Measurements from ENCODE around the gene GLT6D1.
"Not testable (repeated sequence)": the region's sequence is repeated elsewhere in the genome, so short reads cannot be mapped to it uniquely, and the experiment has no call there.

The GLT6D1 gene

DNA sequence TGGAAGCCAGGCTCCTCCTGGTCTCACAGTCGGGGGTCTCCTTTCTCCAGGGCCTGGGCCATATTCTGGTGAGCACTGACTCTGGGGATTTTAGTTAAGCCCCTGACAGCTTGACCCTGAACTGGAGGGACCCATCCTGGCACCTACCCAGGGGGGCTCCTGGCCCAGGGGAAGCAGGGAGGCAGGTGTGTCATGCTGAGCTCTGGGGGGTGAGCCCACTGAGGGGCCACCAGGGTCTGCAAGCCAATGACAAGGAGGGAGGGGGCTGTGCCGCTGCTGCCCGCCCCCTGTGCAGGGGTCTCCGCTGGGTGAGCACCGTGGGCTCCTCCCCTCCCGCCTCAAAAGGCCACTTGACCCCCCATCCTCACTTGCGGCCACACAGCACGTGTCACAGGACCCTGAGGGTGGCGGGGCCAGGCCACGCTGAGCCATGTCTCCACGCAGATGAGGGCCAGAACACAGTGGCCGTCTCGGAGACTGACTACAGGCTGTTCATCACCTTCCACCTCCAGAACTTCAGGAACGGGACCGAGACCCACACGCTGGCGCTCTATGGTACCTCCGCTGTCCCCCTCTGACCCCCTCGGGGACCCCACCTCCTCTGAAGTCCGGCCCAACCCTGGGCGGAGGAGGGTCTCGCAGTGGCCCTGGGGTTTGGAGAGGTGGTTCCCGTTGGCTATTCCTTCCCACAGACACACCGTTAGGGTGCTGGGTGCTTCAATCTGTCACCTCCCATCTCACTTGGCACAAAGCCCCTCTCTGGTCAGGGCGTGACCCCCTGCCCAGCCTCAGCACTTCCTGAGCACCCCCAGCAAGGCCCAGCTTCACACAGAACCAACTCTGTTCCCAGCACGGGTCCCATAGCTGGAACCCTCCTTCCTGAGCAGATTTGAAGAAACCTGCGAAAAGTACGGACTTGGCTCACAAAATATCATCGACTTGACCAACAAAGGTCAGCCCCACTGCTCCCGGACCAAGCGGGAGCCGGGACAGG, 25.8 kb upstream of the GLT6D1 start:
- no peak for DNase-seq (ENCODE audit: low read depth in 2 of 2)

DNA sequence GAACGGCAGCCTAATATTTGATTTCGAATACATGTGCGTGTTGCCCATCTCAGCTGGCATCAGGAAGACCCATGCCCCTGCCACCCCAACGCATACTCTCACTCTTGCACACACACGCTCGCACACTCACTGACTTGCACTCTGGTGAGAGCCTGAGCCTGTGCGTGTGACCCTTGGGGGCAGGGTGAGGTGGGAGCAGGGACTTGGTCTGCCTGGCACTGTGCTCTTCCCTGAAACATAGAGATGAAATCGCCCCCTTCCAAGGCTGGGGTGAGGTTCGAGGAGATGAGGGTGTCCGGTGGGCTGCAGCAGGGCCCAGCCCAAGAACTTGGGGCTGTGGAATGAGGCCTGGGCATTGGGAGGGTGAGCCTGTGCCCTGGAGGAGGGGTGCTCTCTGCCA, 24.9 kb upstream of the GLT6D1 start:
- no peak for DNase-seq (ENCODE audit: low read depth in 2 of 2)

- DNase-seq (ENCODE audit: low read depth in 2 of 2): no peak
These were observed 24.5 kb upstream of the GLT6D1 start for GRCh38 chr9:135663857-135664256.

GRCh38 chr9:135663451-135663770, 24.1 kb upstream of the GLT6D1 start:
- DNase-seq (ENCODE audit: low read depth in 2 of 2): no peak

DNA sequence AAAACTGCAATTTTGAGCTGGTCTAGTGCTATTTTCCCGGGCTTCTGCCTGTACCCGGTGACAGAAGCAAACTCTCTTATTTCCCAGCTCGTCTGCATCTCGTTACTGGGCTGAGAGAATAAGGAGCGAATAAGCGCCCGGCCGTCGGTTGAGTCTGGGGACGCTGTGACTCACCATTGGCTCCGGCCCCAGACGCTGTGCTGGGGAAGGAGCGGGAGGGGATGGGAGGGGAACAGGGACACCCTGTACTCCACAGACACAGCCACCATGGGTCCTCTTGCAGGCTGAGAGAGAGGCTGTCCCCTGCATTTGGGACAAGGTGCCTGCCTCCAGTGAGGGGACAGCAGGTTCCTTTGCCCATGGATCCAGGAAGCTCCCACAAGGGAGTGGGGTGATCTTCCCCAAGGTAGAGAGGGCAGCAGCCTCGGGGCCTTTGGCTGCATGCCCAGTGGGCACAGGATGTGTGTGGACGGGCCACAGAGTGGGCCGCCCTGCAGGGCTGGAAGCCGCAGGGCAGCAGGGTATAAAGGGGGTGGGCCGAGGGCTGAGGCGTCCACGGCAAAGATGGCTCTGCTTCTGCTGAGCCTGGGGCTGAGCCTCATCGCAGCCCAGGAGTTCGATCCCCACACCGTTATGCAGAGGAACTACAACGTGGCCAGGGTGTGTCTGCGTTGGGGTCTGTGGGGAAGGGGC, 23.6 kb upstream of the GLT6D1 start, which contains the start of gene LCN9:
LCN9 (plus strand) TSS at position 552 of the 693 bp plus-strand sequence; CDS start at position 565, 13 bp downstream.
- DNase-seq (ENCODE audit: low read depth in 2 of 2): no peak

DNA sequence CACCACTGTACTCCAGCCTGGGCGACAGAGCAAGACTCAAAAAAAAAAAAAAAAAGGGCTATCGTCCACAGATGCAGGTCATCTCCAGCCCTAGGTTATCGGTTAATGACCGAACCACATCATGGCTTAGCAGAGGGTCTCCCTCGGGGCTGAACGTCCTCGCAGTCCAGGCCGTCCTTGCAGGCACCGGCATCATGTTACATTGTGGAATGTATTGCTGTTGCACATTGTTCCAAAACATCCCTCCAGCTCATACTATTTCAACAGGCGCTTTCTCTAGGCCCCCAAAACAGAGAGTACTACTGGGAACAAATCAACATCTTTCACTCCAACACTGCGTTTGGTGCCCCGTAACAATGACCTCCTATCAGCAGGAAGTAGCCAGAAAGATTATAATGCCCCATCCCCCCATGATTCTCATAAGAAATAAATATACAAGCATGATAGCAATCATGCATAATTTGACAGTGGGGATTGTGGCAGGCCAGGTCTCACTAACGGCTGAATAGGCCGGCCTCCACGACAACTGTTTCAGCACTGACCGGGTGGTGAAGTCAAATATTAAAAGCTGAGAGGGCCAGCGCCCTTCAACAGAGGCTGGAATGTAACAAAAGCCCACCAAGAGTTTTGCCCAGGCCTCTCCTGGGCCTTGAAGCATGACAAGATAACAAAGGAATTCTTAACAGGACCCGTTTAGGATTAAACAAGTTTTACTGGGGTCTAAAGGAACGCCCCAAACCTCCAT, 22.6 kb upstream of the GLT6D1 start:
- no peak for DNase-seq (ENCODE audit: low read depth in 2 of 2)

DNA sequence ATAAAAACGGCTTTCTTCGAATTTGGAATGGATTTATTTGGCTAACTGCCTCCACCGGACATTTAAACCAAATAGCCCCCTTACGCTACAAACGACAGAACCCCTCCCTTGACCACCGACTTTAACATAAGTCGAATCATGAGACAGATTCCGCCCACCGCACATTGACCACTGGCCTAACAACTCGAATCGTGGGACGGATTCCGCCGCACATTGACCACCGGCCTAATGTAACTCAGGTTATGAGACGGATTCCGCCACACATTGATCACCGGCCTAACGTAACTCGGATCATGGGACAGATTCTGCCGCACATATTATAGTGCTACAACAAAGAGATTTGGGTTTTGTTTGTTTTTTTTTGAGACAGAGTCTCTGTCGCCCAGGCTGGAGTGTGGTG, 21.1 kb upstream of the GLT6D1 start:
- no peak for DNase-seq (ENCODE audit: low read depth in 2 of 2)

GRCh38 chr9:135659252-135659651, 19.9 kb upstream of the GLT6D1 start:
- no peak for DNase-seq (ENCODE audit: low read depth in 2 of 2)

GRCh38 chr9:135657416-135657815, 18.1 kb upstream of the GLT6D1 start:
- DNase-seq (ENCODE audit: low read depth in 2 of 2): no peak

DNA sequence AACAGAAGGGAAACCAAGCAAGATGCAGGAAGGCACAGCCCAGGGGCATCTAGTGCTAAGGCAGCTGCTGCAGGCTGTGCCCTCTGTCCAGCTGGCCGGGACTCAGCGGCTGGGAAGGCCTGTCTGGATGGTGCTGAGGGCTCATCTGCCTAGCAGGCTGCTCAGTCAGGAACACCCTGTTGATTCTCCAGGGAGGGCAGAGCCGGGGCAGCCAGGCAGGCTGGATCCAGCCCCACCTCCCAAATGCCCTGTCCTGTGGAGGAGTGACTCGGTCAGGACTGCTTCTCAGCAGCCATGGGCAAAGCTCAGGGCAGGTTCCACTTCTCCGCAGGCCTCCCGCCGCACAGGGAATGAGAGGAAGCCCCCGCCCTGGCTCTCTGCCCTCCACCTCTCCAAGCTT, 16.0 kb upstream of the GLT6D1 start:
- DNase-seq (ENCODE audit: low read depth in 2 of 2): no peak

GRCh38 chr9:135650408-135650807, 11.1 kb upstream of the GLT6D1 start:
- no peak for DNase-seq (ENCODE audit: low read depth in 2 of 2)

GRCh38 chr9:135649508-135649907, 10.2 kb upstream of the GLT6D1 start:
- DNase-seq (ENCODE audit: low read depth in 2 of 2): no peak

DNA sequence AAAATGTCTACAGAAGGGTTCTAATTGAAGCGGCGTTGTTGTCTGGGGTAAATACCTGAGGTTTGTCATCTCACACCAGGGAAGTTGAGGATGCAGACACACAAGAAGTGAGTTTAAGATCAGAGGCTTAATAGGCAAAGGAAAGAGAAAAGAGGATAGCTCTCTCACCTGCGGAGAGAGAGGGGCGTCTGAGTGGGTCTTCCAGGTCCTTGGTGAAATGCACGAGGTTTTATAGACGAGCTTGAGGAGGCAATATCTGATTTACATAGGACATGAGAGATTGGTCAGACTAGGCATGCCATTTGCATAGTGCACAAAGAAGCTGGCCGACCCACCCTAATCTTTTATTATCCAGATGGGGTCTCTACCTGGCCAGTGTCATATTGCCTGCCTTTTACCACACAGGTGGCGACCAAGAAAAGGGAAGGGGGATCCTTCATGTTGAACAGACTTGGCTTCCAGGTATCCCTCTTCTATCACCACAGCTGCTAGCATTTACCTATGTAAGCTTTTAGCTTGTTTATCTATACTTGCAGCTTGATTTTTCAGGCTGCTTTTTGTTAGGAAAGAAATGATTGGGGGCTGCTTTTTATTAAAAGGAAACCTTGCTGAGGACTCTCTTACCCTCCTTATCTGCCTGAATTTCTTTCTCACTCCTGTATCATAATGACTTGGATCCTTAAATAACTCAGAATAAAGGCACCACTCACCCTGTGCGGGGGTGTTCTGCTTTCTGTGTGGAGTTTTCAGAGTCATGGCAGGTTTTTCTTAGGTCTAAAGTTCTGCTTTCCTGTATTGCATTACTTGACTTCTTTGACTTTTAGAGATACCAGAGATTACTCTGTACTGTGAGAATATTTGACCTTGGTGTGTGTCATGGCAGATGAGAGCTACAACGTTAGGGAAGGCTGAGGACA, 9.4 kb upstream of the GLT6D1 start:
- no peak for DNase-seq (ENCODE audit: low read depth in 2 of 2)

- DNase-seq (ENCODE audit: low read depth in 2 of 2): no peak
These were observed 8.5 kb upstream of the GLT6D1 start for GRCh38 chr9:135647884-135648283.

DNA sequence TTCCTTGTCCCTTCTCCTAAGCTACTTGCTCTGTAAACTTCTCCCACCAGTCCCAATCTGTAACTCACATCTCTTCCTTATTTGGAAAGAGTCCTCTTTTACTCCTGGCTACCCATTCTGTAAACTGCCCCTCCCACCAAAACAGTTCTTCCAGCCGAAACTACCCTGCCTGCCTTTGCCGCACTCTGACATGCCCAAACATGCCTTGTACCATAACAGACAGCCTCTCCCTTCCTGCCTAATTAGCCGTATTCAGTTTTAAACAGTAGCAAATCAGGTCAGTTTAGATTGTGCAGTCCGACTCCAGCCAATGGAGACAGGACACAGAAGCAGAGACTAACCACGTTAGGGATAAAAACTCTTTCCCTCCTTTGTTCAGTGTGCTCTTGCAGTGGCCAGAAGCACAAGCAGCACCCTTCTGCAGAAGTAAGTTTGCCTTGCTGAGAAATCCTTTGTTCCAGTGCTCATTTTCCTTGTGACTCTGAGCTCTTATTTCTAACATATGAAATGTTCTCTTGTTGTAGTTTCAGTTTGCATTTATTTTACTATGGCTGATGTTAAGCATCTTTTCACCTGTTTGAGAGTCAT, 5.4 kb upstream of the GLT6D1 start:
- DNase-seq (ENCODE audit: low read depth in 2 of 2): no peak

GRCh38 chr9:135641745-135642144, 2.4 kb upstream of the GLT6D1 start:
- no peak for DNase-seq (ENCODE audit: low read depth in 2 of 2)

- DNase-seq (ENCODE audit: low read depth in 2 of 2): no peak
These were observed 1.7 kb upstream of the GLT6D1 start for GRCh38 chr9:135641047-135641446.

DNA sequence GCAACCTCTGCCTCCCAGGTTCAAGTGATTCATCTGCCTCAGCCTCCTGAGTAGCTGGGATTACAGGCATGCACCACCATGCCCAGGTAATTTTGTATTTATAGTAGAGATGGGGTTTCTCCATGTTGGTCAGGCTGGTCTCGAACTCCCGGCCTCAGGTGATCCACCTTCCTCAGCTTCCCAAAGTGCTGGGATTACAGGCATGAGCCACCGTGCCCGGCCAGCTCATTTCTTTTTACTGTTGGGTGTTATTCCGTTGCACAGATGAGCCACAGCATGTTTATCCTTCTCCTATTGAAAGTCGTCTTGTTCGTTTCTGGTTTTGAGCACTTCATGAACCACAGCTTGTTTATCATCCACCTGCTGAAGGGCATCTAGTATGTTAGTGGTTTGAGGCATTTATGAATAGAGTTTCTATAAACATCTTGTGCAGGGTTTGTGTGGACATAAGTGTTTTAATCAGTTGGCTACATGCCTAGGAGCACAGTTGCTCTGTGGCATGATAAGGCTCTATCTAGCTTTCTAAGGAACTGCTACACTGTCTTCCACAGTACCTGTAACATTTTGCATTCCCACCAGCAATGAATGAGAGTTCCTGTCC, 2.3 kb downstream of the GLT6D1 start:
- not testable (repeated sequence) for DNase-seq (ENCODE audit: low read depth in 2 of 2)

GRCh38 chr9:135632841-135633240, 6.5 kb downstream of the GLT6D1 start:
- DNase-seq (ENCODE audit: low read depth in 2 of 2): no peak

DNA sequence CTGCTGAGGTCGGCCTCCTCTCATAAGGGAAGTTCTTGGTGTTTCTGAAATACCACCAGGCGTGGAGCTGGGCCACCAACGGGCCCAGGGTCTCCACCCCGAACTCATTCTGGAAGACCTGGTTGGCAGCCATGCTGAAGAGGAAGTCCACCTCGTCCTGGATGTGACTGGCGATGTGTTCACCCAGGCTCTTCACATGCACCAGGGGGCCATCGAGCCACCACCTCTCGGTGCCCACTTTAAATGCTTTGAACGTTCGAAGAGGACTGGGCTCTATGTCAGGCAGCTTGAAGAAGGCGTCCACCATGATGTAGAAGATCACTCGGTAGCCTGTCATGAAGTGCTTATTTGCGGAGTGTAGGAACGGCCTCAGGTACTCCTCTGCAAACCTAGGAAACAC, 15.1 kb downstream of the GLT6D1 start:
- DNase-seq (ENCODE audit: low read depth in 2 of 2): no peak

Measured in activated CD8-positive, alpha-beta memory T cell treated with anti-CD3 and anti-CD28 coated beads for 4 hours (primary cell).